C4-2B (cell line): ENCODE results near the gene TSHZ3.
A peak's percentile ranks its signal among the peaks of the same experiment; 100 is the strongest.

Experiments
- H3K27ac ChIP-seq: fragments of 450-650 bp; 2 replicates; pipeline ENCODE4 v1.5.1; 2017
- ZFX ChIP-seq: fragments of 450-650 bp; IDR thresholded peaks from 2 replicates; pipeline ENCODE4 v1.6.1; 2017
- TF ChIP-seq, protein P1 (sequence below): fragments of 450-650 bp; conservative IDR thresholded peaks from 2 replicates; pipeline ENCODE4 v1.5.1; 2017; ENCODE audit warnings: mild to moderate bottlenecking

Gene TSHZ3

DNA sequence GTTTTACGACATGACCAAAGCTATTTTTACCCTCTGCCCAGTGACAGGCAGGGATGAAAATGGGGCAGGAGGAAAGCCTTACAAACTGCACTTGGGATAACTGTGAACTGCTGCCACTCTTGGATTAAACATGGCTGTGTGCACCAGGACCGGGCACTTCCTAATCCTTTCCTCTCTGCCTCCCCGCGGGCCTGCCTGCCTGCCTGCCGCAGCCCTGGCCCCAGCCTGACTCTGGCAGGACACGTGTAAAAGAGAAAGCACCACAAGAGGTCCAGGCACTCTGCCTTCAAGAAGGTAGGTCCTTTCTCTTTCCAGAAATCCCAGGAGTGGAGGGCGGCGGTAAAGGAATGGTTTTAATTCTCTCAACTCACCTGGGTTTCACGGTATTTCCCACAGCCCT, 4.8 kb downstream of the TSHZ3 start:
- H3K27ac ChIP-seq, result no peak overlapping the region

DNA sequence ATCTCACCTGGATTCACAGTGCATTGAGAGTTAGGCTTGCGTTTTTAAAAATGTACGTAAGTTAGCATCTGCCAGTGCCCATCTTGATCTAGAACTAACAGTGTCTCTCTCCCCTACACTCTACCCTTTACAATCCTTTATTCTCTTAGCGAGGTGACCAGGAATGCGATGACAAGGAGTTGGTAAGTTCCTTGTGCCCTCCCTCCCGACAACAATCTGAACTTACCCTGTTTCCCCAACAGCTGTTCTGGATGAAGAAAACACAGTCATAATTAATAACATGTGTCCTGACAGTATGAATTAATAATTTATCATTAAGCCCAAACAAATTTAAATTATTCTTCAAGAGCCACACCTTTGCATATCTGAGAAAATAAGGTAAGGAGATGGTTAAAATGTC, 6.3 kb downstream of the TSHZ3 start:
- no peak overlapping the region for H3K27ac ChIP-seq
- TF ChIP-seq, protein P1, sequence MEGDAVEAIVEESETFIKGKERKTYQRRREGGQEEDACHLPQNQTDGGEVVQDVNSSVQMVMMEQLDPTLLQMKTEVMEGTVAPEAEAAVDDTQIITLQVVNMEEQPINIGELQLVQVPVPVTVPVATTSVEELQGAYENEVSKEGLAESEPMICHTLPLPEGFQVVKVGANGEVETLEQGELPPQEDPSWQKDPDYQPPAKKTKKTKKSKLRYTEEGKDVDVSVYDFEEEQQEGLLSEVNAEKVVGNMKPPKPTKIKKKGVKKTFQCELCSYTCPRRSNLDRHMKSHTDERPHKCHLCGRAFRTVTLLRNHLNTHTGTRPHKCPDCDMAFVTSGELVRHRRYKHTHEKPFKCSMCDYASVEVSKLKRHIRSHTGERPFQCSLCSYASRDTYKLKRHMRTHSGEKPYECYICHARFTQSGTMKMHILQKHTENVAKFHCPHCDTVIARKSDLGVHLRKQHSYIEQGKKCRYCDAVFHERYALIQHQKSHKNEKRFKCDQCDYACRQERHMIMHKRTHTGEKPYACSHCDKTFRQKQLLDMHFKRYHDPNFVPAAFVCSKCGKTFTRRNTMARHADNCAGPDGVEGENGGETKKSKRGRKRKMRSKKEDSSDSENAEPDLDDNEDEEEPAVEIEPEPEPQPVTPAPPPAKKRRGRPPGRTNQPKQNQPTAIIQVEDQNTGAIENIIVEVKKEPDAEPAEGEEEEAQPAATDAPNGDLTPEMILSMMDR, result no peak
- TF ChIP-seq ZFX, result no peak

More for the DNA sequence above, 4.8 kb downstream of the TSHZ3 start:
- TF ChIP-seq, protein P1, result no peak
- TF ChIP-seq ZFX, result no peak

DNA sequence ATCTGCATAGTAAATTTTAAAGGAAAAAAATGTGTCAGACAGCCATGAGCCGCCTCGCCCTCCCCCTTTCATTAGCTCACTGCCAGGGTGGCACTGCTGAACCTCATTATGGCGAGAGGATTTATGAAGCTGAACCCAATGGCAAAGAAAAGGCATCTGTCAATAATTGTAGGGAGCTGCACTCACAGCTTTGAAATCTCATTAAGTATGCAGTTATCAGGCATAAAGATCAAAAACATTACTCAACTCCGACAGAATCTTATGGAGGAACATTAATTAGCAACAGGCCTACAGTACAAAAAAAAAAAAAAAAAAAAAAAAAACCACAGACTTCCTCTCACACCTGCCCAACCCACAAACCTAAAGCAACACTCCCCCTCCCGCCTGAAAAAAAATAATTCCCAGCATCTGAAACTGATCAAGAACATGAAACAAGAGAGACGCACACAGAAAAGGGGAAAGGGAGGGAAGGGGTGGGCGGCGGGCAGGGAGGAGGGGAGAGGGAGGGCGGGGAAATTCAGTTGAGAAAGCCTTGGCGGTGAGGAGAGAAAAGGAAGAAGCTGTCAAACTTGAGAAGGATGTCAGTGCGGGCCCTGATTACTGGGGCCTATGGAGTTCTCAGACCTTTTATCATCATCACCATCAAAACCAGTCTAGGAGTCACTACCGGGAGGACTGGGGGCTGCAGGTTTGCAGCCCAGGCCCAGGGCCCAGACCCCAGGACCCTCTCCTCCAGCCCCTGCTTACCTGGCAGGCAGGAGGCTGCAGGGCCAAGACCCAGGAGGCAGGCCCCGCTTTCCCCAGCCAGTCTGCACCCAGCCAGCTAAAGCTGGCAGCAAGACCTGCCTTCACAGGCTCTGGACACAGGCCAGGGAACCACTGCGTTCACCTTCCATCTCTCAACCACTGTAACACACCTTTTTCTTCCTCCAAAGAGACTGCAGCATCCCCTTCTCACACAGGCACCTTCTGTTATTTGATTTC, 8.9 kb downstream of the TSHZ3 start:
- H3K27ac ChIP-seq, result no peak overlapping the region
- no peak for TF ChIP-seq ZFX
- TF ChIP-seq, protein P1, result no peak

- TF ChIP-seq, protein P1, result no peak
- TF ChIP-seq ZFX, result no peak
- H3K27ac ChIP-seq, result no peak overlapping the region
Measured at GRCh38 chr19:31339411-31339810, 9.8 kb downstream of the TSHZ3 start.

- no peak overlapping the region for H3K27ac ChIP-seq
- no peak for TF ChIP-seq ZFX
- TF ChIP-seq, protein P1, result peak; percentile 40
Measured at GRCh38 chr19:31338069-31338776, 11.0 kb downstream of the TSHZ3 start.

DNA sequence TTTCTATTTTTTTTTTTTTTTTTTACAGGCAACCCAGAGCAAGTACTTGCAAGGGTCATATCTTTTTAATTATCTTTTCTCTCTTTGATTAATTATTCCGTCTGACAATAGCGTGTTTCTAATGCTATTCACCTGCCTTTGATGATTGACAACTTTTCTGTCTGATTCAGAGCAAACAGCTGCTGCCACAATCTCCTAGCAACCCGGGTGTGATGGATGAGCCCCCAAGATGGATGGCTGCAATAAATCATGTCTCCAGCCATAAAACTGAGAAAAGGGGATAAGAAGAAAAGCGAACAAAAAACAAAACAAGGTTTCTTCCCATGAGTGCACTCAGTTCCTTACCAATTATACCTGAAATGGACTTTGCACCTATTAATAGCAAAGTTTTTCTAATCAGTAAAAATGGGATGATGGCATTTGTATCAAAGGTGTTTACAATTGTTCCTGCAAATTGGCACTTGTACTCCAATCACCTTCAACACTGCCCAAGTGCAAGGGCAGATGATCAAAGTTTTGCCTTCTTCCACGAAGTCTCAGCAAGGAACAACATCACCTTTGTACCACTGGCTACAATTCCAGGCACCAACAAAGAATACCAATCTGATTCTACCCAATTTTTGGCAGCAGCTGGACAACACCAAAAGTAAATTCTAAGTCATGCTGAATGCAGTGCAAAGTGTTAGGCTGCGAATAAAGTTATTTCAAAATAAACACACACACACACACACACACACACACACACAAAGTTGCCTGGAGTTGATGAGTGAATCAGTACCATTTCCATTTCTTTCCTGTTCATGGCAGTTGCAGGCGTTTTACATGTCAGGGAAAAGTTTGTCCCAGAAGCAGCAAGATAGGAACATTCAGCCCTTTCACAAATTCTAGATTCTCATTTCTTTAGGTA, 12.0 kb downstream of the TSHZ3 start:
- TF ChIP-seq, protein P1, result no peak
- no peak for TF ChIP-seq ZFX
- H3K27ac ChIP-seq, result no peak overlapping the region
